A673 (cell line): Measurements from ENCODE around the gene MS4A4E. TPM values are rescaled to one million over a fixed set of nuclear protein-coding genes. Genes with fewer than 3 reads are reported as not detected.

Experiments used
- BruUV-seq: library from RNA; stranded (reverse); fragments of 400-500 nt; replicated peaks from 2 replicates; lab custom pipeline; 2021; lab: Mats Ljungman, UMichigan
- CTCF ChIA-PET: fragments of 300-600 bp; sonication (Branson Sonifier 250); formaldehyde crosslinking; loops from one replicate; lab custom pipeline; 2022; ENCODE audit warnings: antibody characterized with exemption; lab: Charles Lee
- POLR2A ChIA-PET: fragments of 300-600 bp; sonication (Branson Sonifier 250); formaldehyde crosslinking; loops from one replicate; lab custom pipeline; 2022; ENCODE audit warnings: antibody characterized with exemption; ENCODE audit not compliant: low non-redundant PET; lab: Charles Lee
- DNase-seq: peaks from one replicate; pipeline ENCODE4 v3.0.0-alpha.2; 2015; ENCODE audit warnings: low spot score
- H3K27ac ChIP-seq: fragments of 200-600 bp; sonication (generic); 2 replicates; pipeline ENCODE4 v1.5.1; 2016; ENCODE audit warnings: mixed run types, low read depth, mild to moderate bottlenecking, mixed read lengths, antibody characterized with exemption, low read length; ENCODE audit not compliant: poor library complexity, severe bottlenecking
- H3K27me3 ChIP-seq: fragments of 200-600 bp; sonication (generic); replicated peaks from 2 replicates; pipeline ENCODE4 v1.6.1; 2017; ENCODE audit warnings: mixed run types, low read depth, mild to moderate bottlenecking, mixed read lengths, antibody characterized with exemption, low read length; ENCODE audit not compliant: insufficient read depth, poor library complexity
- H3K36me3 ChIP-seq: fragments of 200-600 bp; sonication (generic); 2 replicates; pipeline ENCODE4 v1.6.1; 2016; ENCODE audit warnings: mixed run types, mild to moderate bottlenecking, mixed read lengths, antibody characterized with exemption, low read length; ENCODE audit not compliant: insufficient read depth, poor library complexity, severe bottlenecking
- H3K4me1 ChIP-seq: fragments of 200-600 bp; sonication (generic); 2 replicates; pipeline ENCODE4 v1.6.1; 2017; ENCODE audit warnings: mixed run types, mild to moderate bottlenecking, mixed read lengths, antibody characterized with exemption, low read length; ENCODE audit not compliant: insufficient read depth, poor library complexity, severe bottlenecking
- H3K4me3 ChIP-seq: fragments of 200-600 bp; sonication (generic); 2 replicates; pipeline ENCODE4 v1.5.1; 2016; ENCODE audit warnings: low read depth, mixed run types, mild to moderate bottlenecking, mixed read lengths, low read length; ENCODE audit not compliant: poor library complexity, severe bottlenecking
- H3K9me3 ChIP-seq: fragments of 200-600 bp; sonication (generic); 2 replicates; pipeline ENCODE4 v1.6.1; 2016; ENCODE audit warnings: mixed run types, low read depth, mild to moderate bottlenecking, mixed read lengths, antibody characterized with exemption, low read length; ENCODE audit not compliant: poor library complexity, severe bottlenecking
- CTCF ChIP-seq: fragments of 300-800, 200-600 bp; sonication (generic); conservative IDR thresholded peaks from 2 replicates; pipeline ENCODE4 v1.5.1; 2017; ENCODE audit warnings: low read depth, mild to moderate bottlenecking, antibody characterized with exemption, low read length, moderate library complexity, mixed read lengths
- EZH2 ChIP-seq: fragments of 200-600 bp; sonication (generic); IDR thresholded peaks from 2 replicates; pipeline ENCODE4 v1.6.1; 2017; ENCODE audit warnings: borderline replicate concordance, low read depth, mild to moderate bottlenecking, mixed read lengths, antibody characterized with exemption, low read length; ENCODE audit not compliant: poor library complexity, severe bottlenecking
- intact Hi-C: fragments of 100-400 bp; cut with micrococcal nuclease; formaldehyde crosslinking; loops from one replicate; pipeline ENCODE4 v1.10.0; 2022; ENCODE audit not compliant: unreplicated experiment
- total RNA-seq: library from RNA; stranded (reverse); gene quantifications from 2 replicates; pipeline ENCODE4 v1.2.3, GENCODE V29; 2021

MS4A4E gene
- total RNA-seq, 1 experiment from 2014 or later, result not detected

DNA sequence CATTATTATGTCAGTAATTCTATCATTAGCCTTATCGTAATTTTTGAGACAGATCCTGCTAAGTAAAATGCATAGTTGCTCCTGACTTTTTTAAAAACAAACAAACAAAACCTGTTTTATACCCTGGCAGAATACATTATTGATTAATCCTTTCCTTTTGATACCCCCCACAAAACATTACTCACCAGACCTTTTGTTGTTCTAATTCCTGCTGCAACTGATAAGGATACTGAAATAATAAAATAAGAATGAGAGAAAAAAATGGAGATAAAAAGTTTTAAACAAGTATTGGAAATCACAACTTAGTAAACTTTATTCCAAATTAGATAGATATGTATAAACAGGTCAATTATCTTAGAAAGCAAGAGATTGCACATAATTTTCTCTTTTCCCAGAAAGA is 28.6 kb downstream of the MS4A4E start:
- H3K9me3 ChIP-seq, result no peaks in the 10 kb centered on the region
- no TSS peak for BruUV-seq
- CTCF ChIA-PET, result no interaction called here
- peaks cover 13% of the 10 kb centered on the region for H3K27me3 ChIP-seq
- no peak for TF ChIP-seq EZH2
- TF ChIP-seq CTCF, result no peak
- H3K36me3 ChIP-seq, result no peaks in the 10 kb centered on the region
- POLR2A ChIA-PET, result no interaction called here
- H3K4me3 ChIP-seq, result no peak overlapping the region
- DNase-seq, result no peak
- H3K4me1 ChIP-seq, result no peaks in the 10 kb centered on the region
- H3K27ac ChIP-seq, result no peak overlapping the region
- intact Hi-C loops, result no loop called here

DNA sequence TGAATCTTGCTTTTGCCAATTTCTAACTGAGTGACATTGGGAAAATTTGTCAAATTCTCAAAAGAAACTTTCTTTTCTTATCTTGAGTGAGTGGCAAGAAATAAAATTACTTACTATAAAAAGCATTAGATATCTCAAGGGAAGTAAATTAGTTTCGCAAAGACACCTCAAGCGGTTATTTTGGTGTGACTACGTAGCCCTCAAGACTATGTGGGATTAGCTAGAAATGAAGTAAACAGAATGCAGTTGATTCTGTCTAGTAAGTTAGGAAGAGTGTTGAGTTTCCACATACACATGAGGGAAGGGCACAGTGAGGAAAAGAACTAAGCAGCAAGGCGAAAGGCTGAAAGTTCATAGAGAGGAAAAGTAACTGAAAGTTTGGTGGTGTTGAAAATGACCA is 31.7 kb downstream of the MS4A4E start:
- Histone ChIP-seq H3K9me3 (no peaks in the 10 kb centered on the region), H3K4me1 (no peaks in the 10 kb centered on the region), H3K27ac (no peak overlapping the region), H3K4me3 (no peak overlapping the region), H3K27me3 (peaks cover 12% of the 10 kb centered on the region), H3K36me3 (no peaks in the 10 kb centered on the region)
- DNase-seq, result no peak
- BruUV-seq, result no TSS peak
- CTCF ChIA-PET, result no interaction called here
- no peak for TF ChIP-seq EZH2
- no peak for TF ChIP-seq CTCF
- intact Hi-C loops, result no loop called here
- POLR2A ChIA-PET, result no interaction called here

DNA sequence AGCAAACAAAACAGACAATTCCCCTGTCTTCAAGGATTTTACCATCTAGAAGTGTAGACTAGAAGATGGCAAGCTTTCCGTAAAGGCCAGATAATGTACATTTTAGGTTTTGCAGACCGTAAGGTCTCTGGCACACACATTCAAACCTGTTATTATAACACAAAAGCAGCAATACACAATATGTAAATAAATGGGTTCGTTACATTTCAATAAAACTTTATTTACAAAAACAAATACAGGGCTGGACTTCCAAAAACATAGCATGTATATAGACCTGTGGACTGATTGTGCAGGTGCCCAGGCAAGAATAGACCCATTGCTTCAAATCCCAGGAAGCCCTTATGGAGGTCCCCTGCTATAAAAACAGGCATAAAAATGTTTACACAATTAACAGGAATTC is 33.0 kb downstream of the MS4A4E start:
- H3K27ac ChIP-seq, result no peak overlapping the region
- no peaks in the 10 kb centered on the region for H3K9me3 ChIP-seq
- H3K4me3 ChIP-seq, result no peak overlapping the region
- intact Hi-C loops, result no loop called here
- no peak for TF ChIP-seq CTCF
- no peak for TF ChIP-seq EZH2
- no peaks in the 10 kb centered on the region for H3K4me1 ChIP-seq
- peaks cover 4% of the 10 kb centered on the region for H3K27me3 ChIP-seq
- ChIA-PET CTCF (no interaction called here), POLR2A (no interaction called here)
- BruUV-seq, result no TSS peak
- DNase-seq, result no peak
- no peaks in the 10 kb centered on the region for H3K36me3 ChIP-seq
